Spleen (tissue), 7 donors: ENCODE data around the gene VEGFB.

Experiments used
- POLR2A ChIP-seq, 3 donors: fragments of 450-650 bp; IDR thresholded peaks; one replicate each; pipeline ENCODE4 v1.5.1; 2017; ENCODE audit warnings: antibody characterized with exemption in 3 of 3, mild to moderate bottlenecking in 1 of 3
- TF ChIP-seq, protein P1 (sequence below), 11 experiments: fragments of 200-600 bp in 7 of 11; fragments of 450-650 bp in 4 of 11; sonication (generic) in 4 of 11; IDR thresholded peaks in 8 of 11; conservative IDR thresholded peaks in 3 of 11; 1 replicate in 7 of 11; 2 replicates in 4 of 11; pipeline versions ENCODE4 v1.4.0 to v1.8.0; 2016 to 2021; ENCODE audit warnings: antibody characterized with exemption in 11 of 11, inconsistent platforms in 4 of 11, mild to moderate bottlenecking in 1 of 11
- donor health status: DM: no; HTN: no; CAD: no; lungs with moderate emphysema.
- donor health status: DM: no; HTN: no; CAD: no.
- donor health status: DM: no; HTN: no; CAD: no.

- TF ChIP-seq, protein P1, sequence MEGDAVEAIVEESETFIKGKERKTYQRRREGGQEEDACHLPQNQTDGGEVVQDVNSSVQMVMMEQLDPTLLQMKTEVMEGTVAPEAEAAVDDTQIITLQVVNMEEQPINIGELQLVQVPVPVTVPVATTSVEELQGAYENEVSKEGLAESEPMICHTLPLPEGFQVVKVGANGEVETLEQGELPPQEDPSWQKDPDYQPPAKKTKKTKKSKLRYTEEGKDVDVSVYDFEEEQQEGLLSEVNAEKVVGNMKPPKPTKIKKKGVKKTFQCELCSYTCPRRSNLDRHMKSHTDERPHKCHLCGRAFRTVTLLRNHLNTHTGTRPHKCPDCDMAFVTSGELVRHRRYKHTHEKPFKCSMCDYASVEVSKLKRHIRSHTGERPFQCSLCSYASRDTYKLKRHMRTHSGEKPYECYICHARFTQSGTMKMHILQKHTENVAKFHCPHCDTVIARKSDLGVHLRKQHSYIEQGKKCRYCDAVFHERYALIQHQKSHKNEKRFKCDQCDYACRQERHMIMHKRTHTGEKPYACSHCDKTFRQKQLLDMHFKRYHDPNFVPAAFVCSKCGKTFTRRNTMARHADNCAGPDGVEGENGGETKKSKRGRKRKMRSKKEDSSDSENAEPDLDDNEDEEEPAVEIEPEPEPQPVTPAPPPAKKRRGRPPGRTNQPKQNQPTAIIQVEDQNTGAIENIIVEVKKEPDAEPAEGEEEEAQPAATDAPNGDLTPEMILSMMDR (IDR thresholded peaks at IDR 0.05 in 8 of 11, conservative IDR thresholded peaks at IDR 0.05 in 3 of 11) = no peak
- TF ChIP-seq POLR2A (IDR thresholded peaks at IDR 0.05) = no peak
Measured at GRCh38 chr11:64263947-64264317, 29.5 kb downstream of the VEGFB start.
